NK-92 treated with Interleukin-12 subunit alpha and Interleukin-12 subunit beta, amount 100 ng/mL, for 24 hours (cell line): ENCODE measurements around the gene SYT5.
"Not testable (repeated sequence)": the region's sequence is repeated elsewhere in the genome, so short reads cannot be mapped to it uniquely, and the experiment has no call there.

Experiments
- DNase-seq: peaks from one replicate; lab custom pipeline; 2025; lab: John Stamatoyannopoulos, UW

Gene SYT5

GRCh38 chr19:55179606-55180484 lies at the start of gene SYT5:
TSS of gene SYT5 (minus strand) at chr19:55180289. CDS start at chr19:55179041, 1,248 bp downstream.
- DNase-seq = no peak

- DNase-seq = no peak
These were observed 49.7 kb upstream of the SYT5 start for GRCh38 chr19:55229789-55230182.

- no peak for DNase-seq
These were observed 49.2 kb upstream of the SYT5 start for GRCh38 chr19:55229145-55229788.

DNA sequence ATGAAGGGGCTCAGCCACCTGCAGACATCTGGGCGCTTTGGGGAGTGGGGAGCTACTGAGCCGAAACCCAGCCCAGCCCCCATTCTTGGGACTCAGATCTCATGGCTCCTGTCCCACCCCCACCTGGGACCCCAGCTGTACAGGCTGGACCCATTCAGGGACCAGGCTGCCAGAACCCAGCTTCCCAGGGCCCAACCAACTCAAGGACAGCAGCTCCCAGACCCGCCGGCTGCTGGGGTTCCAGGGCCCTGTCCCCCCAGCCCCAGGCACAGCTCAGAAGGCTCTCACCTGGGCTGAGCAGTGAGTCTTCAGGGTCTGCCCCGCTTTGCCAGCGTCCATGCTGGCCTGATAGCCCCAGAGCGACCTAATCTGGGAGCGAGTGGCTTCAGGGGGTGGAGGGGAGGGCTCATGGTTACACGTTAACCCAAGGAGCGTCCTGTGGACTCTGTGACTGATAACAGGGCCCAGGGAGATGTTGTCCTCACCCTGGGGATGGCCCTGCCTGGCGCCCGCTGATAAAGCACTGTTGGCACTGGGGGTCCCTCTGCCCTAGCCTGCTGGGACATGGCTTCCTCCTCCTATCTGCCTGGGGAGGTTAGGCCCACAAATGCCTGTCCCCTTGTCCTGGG lies 48.4 kb upstream of the SYT5 start, which contains the start of gene TMEM86B:
Gene TMEM86B (minus strand): TSS at position 361 of the 629 bp plus-strand sequence. CDS start 22 bp downstream, at position 339.
- DNase-seq = no peak

- no peak for DNase-seq
These were observed 47.9 kb upstream of the SYT5 start for GRCh38 chr19:55228015-55228391.

DNA sequence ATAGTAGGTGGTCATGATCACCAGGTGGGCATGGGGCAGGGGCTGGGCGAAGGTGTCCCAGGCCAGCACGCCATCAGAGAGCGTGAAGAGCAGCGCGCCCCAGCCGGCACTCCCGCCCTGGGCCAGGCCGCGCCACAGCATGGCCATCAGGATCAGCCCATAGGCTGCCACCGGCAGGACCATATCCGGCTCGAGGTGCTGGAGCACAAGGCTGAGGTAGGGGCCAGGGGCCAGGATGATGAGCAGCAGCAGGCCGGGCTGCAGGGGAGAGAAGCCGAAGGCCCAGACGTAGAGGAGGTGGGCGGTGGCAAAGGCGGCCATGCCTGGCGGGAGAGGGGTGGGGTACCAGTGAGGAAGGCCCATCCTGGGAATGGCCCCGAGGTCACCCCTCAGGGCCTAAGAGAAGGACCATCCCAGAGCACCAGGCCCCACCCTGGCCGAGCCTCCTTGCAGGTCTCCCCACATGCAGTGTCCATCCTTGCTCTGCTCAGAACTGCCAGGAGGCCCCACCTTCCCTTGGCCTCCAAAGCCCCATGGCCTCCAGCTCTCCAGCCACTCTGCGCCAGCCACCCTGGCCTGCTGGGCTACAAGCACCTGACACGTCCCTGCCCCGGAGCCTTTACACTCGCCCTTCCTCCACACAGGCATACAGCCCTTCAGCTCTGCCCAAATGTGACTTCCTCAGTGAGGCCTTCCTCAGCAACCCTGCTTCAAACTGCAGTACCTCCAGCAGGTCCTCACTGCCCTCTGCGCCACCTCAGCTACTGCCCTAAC lies 47.3 kb upstream of the SYT5 start:
- no peak for DNase-seq

DNA sequence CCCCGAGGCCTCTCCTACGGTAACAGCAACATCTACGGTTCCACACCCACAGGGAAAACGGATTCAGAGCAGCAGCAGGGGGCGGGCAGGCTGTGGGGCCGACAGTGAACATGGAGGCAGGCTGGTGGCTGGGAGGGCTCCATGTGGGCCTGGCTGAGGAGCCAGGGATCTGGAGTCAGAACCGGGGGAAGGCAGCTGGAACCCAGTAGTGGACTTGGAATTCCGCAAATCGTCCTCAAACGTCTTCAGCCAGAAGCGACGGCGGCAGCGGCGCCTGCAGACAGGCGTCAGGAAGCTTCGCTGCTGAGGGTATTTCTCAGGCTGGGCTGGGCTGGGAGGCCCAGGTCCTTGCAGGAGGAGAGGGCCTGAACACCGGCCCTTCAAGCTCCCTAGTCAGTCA lies 46.7 kb upstream of the SYT5 start:
- DNase-seq = no peak

GRCh38 chr19:55226273-55226672 lies 46.2 kb upstream of the SYT5 start:
- no peak for DNase-seq

- DNase-seq = no peak
These were observed 45.4 kb upstream of the SYT5 start for GRCh38 chr19:55225415-55225958.

DNA sequence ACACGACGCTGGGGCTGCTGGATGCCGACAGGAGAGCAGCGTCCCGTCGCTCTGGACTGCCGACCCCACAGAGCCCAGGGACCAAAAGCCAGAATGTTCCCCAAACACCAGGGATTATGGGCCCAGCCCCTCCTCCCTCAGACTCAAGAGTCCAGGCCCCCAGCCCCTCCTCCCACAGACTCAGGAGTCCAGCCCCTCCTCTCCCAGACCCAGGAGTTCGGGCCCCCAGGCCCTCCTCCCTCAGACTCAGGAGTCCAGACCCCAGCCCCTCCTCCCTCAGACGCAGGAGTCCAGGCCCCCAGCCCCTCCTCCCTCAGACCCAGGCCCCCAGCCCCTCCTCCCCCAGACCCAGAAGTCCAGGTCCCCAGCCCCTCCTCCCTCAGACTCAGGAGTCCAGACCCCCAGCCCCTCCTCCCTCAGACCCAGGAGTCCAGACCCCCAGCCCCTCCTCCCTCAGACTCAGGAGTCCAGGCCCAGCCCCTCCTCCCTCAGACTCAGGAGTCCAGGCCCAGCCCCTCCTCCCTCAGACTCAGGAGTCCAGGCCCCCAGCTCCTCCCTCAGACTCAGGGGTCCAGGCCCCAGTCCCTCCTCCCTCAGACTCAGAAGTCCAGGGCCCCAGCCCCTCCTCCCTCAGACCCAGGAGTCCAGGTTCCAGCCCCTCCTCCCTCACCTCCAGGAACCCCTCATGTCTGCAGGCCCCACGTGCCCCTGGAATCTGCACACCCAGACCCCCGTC lies 44.8 kb upstream of the SYT5 start:
- not testable (repeated sequence) for DNase-seq

- no peak for DNase-seq
These were observed 44.1 kb upstream of the SYT5 start for GRCh38 chr19:55224038-55224665.

- no peak for DNase-seq
These were observed 43.4 kb upstream of the SYT5 start for GRCh38 chr19:55223291-55224037.

DNA sequence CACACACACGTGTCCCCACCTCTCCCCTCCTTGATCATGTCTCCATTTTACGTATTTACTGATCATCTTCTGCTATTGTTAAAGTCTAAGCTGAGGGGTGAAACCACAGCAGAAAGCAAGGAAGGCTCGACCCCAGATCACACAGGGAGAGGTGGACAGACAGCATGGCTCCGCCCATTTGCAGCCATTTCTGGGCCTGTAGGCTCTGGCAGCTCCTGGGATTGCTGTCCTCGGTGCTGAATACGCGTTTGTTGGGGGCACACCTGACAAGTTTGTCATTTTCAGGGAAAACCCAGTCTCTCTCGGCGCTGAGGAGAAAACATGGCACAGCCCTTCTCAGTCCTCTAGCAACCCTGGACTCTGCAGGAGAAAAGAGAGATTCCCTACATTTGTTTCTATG lies 40.4 kb upstream of the SYT5 start:
- DNase-seq = no peak

DNA sequence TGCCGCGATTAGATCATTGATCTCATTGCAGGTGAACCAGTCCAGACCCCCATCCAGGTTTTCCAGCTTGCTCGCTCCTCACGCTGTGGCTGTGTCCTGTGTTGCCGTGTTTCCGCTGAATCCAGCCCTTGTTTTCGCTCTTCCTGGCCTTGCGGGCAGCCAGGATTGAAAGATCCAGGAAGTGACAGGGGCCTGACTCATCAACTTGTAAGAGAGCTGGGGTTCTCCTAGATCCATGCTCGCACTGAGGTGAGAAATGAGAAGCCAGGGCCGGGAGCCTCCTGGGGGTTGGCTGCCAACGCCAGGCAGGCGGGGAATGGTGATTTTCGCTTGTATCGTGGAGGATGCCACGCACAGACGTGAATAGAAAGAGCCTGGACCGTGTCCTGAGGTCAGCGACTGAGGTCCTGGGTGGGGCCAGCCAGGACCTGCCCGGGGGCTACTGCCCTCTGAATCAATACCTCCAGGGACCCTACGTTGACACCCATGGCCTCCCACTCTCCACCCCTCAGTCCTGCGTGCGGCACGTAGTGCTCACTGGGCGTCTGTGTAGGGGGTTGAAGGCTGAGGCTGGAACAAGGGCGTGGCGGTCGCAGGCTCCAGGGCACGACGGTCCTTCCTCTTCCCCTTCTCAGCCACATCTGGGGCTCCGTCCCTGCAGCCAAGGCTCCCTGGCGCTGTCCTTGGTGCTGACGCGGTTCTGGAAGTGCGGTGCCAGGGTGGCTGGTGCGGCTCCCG lies 36.5 kb upstream of the SYT5 start:
- no peak for DNase-seq

- DNase-seq = no peak
These were observed 33.5 kb upstream of the SYT5 start for GRCh38 chr19:55213547-55213946.

GRCh38 chr19:55212447-55212846 lies 32.4 kb upstream of the SYT5 start:
- DNase-seq = peak; percentile 54

- no peak for DNase-seq
These were observed 29.8 kb upstream of the SYT5 start for GRCh38 chr19:55209693-55210472.
